Testis (tissue), 2 donors: ENCODE data around the gene APIP.

Source experiments
- CTCF ChIP-seq, 3 experiments: fragments of 450-650 bp in 2 of 3; fragments of 200-600 bp in 1 of 3; sonication (generic) in 1 of 3; IDR thresholded peaks; one replicate each; pipeline ENCODE4 v1.5.1; 2016 to 2019; ENCODE audit warnings: antibody characterized with exemption in 3 of 3, mild to moderate bottlenecking in 2 of 3, moderate library complexity in 1 of 3
- POLR2A ChIP-seq: fragments of 450-650 bp; IDR thresholded peaks from one replicate; pipeline ENCODE4 v1.6.1; 2017; ENCODE audit warnings: antibody characterized with exemption, mild to moderate bottlenecking, moderate library complexity

GRCh38 chr11:34860518-34860917 lies 55.7 kb downstream of the APIP start:
- TF ChIP-seq CTCF (IDR thresholded peaks at IDR 0.05) (no peak), POLR2A (no peak)
